Smooth muscle cell (in vitro differentiated cells): ENCODE measurements around the gene C9orf50. TPM values are rescaled to one million over a fixed set of nuclear protein-coding genes. Genes with fewer than 3 reads are reported as not detected.
"Not testable (repeated sequence)": the region's sequence is repeated elsewhere in the genome, so short reads cannot be mapped to it uniquely, and the experiment has no call there.

Experiments used
- DNase-seq: peaks from one replicate; lab custom pipeline; 2025; ENCODE audit not compliant: unreplicated experiment; lab: John Stamatoyannopoulos, UW
- H2AFZ ChIP-seq: fragments of 200-600 bp; sonication (generic); 2 replicates; pipeline ENCODE4 v1.6.0; 2016; ENCODE audit warnings: antibody characterized with exemption, low read depth, mild to moderate bottlenecking
- H3F3A ChIP-seq: fragments of 200-600 bp; sonication (generic); 2 replicates; pipeline ENCODE4 v1.6.0; 2017; ENCODE audit warnings: antibody characterized with exemption, low read depth
- H3K27ac ChIP-seq: fragments of 200-600 bp; sonication (generic); 2 replicates; pipeline ENCODE4 v1.5.1; 2016; ENCODE audit warnings: low read depth, mild to moderate bottlenecking
- H3K27me3 ChIP-seq: fragments of 200-600 bp; sonication (generic); 2 replicates; pipeline ENCODE4 v1.6.1; 2016; ENCODE audit warnings: low read depth, mild to moderate bottlenecking
- H3K36me3 ChIP-seq: fragments of 200-600 bp; sonication (generic); 2 replicates; pipeline ENCODE4 v1.5.1; 2016; ENCODE audit warnings: low read depth
- H3K4me1 ChIP-seq: fragments of 200-600 bp; sonication (generic); 2 replicates; pipeline ENCODE4 v1.5.1; 2016; ENCODE audit warnings: low read depth
- H3K4me2 ChIP-seq: fragments of 200-600 bp; sonication (generic); 2 replicates; pipeline ENCODE4 v1.6.0; 2016; ENCODE audit warnings: mild to moderate bottlenecking
- H3K4me3 ChIP-seq: fragments of 200-600 bp; sonication (generic); 2 replicates; pipeline ENCODE4 v1.5.1; 2016; ENCODE audit warnings: mild to moderate bottlenecking
- H3K79me2 ChIP-seq: fragments of 200-600 bp; sonication (generic); 2 replicates; pipeline ENCODE4 v1.6.0; 2016; ENCODE audit warnings: low read depth, mild to moderate bottlenecking
- H3K9ac ChIP-seq: fragments of 200-600 bp; sonication (generic); 2 replicates; pipeline ENCODE4 v1.6.0; 2016; ENCODE audit warnings: low read depth
- H3K9me3 ChIP-seq: fragments of 200-600 bp; sonication (generic); replicated peaks from 2 replicates; pipeline ENCODE4 v1.5.1; 2016; ENCODE audit warnings: low read depth
- H4K20me1 ChIP-seq: fragments of 200-600 bp; sonication (generic); 2 replicates; pipeline ENCODE4 v1.6.0; 2016; ENCODE audit warnings: low read depth
- WGBS: methylation state at CpG from one replicate; pipeline ENCODE4 v1.1.7; 2016; ENCODE audit warnings: low lambda C conversion rate; 5-methylcytosine and 5-hydroxymethylcytosine counted together
- polyA plus RNA-seq: library from polyadenylated mRNA; unstranded; fragments of >200 nt; fragmentation: Nextera tagmentation; extraction: Ambion mirVana; gene quantifications from 2 replicates; pipeline ENCODE4 v1.2.1, GENCODE V29; 2016
- total RNA-seq: library from RNA; depleted of rRNA; stranded (reverse); fragments of >200 nt; gene quantifications from 2 replicates; pipeline ENCODE4 v1.2.3, GENCODE V29; 2014
- TF ChIP-seq, protein P1 (sequence below): fragments of 200-600 bp; sonication (generic); IDR thresholded peaks from 2 replicates; pipeline ENCODE4 v1.5.1; 2017; ENCODE audit warnings: borderline replicate concordance, mild to moderate bottlenecking, antibody characterized with exemption; ENCODE audit not compliant: insufficient read depth, poor library complexity, severe bottlenecking

The C9orf50 gene
- total and polyA plus RNA-seq, 2 experiments from 2014 or later = 0.59 TPM; not detected in 1

DNA sequence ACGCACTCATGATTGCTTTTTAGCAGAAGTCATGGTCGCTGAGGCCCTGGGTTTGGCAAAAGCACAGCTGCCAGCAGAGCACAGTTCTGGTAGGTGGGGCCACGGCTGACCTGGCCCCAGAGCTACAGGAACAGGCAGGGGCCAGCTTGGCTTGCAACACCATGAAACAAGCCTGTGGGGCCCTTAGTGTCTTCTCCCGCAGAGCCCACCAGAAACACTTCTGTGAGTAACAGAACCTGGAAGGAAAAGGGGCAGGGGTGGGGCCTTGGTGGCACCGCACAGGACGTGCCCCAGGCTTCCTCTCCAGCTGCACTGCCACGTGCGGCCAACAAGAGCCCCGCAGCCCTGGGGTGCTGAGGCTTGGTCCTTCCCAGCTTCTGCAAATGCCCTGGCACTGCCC is 16.2 kb upstream of the C9orf50 start:
- Histone ChIP-seq H3K27ac (no peak overlapping the region), H3F3A (peaks cover 5% of the 10 kb centered on the region), H3K4me1 (peaks cover 8% of the 10 kb centered on the region), H3K36me3 (no peaks in the 10 kb centered on the region), H3K4me2 (no peak overlapping the region), H3K9ac (no peak overlapping the region), H2AFZ (no peak overlapping the region), H3K4me3 (no peak overlapping the region), H3K27me3 (no peaks in the 10 kb centered on the region), H3K79me2 (peaks cover 53% of the 10 kb centered on the region), H3K9me3 (no peaks in the 10 kb centered on the region), H4K20me1 (peaks cover 77% of the 10 kb centered on the region)
- TF ChIP-seq, protein P1, sequence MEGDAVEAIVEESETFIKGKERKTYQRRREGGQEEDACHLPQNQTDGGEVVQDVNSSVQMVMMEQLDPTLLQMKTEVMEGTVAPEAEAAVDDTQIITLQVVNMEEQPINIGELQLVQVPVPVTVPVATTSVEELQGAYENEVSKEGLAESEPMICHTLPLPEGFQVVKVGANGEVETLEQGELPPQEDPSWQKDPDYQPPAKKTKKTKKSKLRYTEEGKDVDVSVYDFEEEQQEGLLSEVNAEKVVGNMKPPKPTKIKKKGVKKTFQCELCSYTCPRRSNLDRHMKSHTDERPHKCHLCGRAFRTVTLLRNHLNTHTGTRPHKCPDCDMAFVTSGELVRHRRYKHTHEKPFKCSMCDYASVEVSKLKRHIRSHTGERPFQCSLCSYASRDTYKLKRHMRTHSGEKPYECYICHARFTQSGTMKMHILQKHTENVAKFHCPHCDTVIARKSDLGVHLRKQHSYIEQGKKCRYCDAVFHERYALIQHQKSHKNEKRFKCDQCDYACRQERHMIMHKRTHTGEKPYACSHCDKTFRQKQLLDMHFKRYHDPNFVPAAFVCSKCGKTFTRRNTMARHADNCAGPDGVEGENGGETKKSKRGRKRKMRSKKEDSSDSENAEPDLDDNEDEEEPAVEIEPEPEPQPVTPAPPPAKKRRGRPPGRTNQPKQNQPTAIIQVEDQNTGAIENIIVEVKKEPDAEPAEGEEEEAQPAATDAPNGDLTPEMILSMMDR = no peak
- DNase-seq = no peak
- 91% methylated on average over 9 of the region's 9 CpGs for WGBS

DNA sequence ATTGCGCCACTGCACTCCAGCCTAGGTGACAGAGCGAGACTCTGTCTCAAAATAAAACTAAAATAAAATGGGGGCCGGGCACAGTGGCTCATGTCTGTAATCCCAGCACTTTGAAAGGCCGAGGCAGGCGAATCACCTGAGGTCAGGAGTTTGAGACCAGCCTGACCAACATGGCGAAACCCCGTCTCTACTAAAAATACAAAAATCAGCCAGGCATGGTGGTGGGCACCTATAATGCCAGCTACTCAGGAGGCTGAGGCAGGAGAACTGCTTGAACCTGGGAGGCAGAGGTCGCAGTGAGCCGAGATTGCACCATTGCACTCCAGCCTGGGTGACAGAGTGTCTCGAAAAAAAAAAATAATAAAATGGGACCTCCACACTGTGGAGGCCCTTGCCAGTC is 15.4 kb upstream of the C9orf50 start:
- H3K4me2 ChIP-seq, H3K27me3 ChIP-seq, DNase-seq, H2AFZ ChIP-seq, H3K9me3 ChIP-seq, H3K36me3 ChIP-seq, H3F3A ChIP-seq, H3K27ac ChIP-seq, H3K9ac ChIP-seq, H3K4me3 ChIP-seq, H3K4me1 ChIP-seq: not testable (repeated sequence)
- Histone ChIP-seq H4K20me1 (peaks cover 84% of the 10 kb centered on the region), H3K79me2 (peaks cover 56% of the 10 kb centered on the region)
- 98% methylated on average over 10 of the region's 10 CpGs for WGBS

DNA sequence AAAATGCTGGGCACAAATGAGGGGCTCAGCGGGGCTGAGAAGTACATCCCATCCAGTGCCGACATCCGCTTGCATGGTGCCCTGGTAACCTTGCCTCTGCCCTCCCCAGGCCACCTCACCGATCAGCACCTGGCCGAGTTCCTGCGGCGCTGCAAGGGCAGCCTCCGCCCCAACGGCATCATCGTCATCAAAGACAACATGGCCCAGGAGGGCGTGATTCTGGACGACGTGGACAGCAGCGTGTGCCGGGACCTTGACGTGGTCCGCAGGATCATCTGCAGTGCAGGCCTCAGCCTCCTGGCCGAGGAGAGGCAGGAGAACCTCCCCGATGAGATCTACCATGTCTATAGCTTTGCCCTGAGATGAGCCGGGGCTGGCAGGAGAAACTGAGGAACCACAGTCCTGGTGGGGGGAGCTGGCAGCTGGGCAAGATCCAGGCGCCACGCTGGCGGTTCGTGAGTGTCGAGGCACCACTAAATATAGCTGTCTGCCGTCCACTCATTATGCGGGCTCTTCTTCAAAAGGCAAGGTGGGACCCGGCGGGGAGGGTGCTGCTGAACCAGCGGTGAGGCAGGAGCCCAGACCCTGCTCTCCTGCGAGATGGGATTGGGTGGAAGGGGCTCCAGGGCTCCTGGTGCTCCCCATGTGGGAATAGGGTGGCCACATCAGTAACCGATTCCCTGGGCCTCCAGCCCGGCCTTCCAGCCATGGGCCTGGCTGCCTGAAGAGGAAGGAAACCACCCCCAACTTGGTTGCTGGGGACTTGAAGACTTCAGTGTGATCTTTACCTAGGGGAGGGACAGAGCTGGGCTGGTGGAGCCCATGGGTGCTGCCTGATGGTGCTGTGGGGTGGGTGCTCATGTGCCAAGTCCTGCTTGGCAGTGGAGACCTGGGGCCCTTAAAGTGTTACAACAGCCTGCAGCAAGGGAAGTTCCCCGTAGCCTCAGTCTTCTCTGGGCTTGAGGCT is 14.5 kb upstream of the C9orf50 start:
- no peak for DNase-seq
- Histone ChIP-seq H3K36me3 (no peaks in the 10 kb centered on the region), H3F3A (peaks cover 5% of the 10 kb centered on the region), H3K9me3 (no peaks in the 10 kb centered on the region), H2AFZ (no peak overlapping the region), H3K4me2 (no peak overlapping the region), H4K20me1 (peaks cover 84% of the 10 kb centered on the region), H3K9ac (no peak overlapping the region), H3K79me2 (peaks cover 56% of the 10 kb centered on the region), H3K4me1 (no peaks in the 10 kb centered on the region), H3K27ac (no peak overlapping the region), H3K27me3 (no peaks in the 10 kb centered on the region), H3K4me3 (no peak overlapping the region)
- TF ChIP-seq, protein P1 = no peak
- WGBS = 97% methylated on average over 34 of the region's 34 CpGs

DNA sequence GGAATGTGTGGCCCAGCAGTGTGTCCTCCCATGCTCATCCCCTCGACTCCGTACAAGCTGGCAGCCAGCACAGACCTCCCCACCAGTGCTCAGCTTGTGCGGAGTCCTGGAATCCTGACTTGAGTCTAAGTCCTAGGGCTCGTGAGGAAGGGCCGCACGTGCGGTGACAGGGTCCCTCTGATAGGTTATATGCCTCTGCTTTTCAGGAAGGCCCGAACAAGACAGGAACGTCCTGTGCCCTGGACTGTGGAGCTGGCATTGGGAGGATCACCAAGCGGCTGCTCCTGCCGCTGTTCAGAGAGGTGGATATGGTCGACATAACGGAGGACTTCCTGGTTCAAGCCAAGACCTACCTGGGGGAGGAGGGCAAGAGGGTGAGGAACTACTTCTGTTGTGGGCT is 12.9 kb upstream of the C9orf50 start:
- H3K4me2 ChIP-seq = no peak overlapping the region
- TF ChIP-seq, protein P1 = no peak
- peaks cover 87% of the 10 kb centered on the region for H4K20me1 ChIP-seq
- H2AFZ ChIP-seq = no peak overlapping the region
- no peak overlapping the region for H3K27ac ChIP-seq
- peaks cover 60% of the 10 kb centered on the region for H3K79me2 ChIP-seq
- peaks cover 5% of the 10 kb centered on the region for H3F3A ChIP-seq
- no peak for DNase-seq
- no peaks in the 10 kb centered on the region for H3K36me3 ChIP-seq
- WGBS = 89% methylated on average over 13 of the region's 13 CpGs
- no peak overlapping the region for H3K4me3 ChIP-seq
- no peaks in the 10 kb centered on the region for H3K4me1 ChIP-seq
- H3K27me3 ChIP-seq = no peaks in the 10 kb centered on the region
- no peaks in the 10 kb centered on the region for H3K9me3 ChIP-seq
- H3K9ac ChIP-seq = no peak overlapping the region
